AG04450 (cell line): ENCODE data around the gene KCNMB2. TPM values are rescaled to one million over a fixed set of nuclear protein-coding genes. Genes with fewer than 3 reads are reported as not detected.

ENCODE experiments used
- CTCF ChIA-PET: fragments of 300-600, 350-600 bp; formaldehyde crosslinking; extraction: SDS; loops from one replicate; lab custom pipeline; 2022; ENCODE audit warnings: antibody characterized with exemption, inconsistent platforms; lab: Charles Lee
- POLR2A ChIA-PET: fragments of 350-600 bp; formaldehyde crosslinking; extraction: SDS; loops from one replicate; lab custom pipeline; 2021; ENCODE audit warnings: antibody characterized with exemption, inconsistent platforms; lab: Yijun Ruan, JAX
- DNase-seq: peaks from one replicate; pipeline ENCODE4 v3.0.0-alpha.2; 2011; ENCODE audit warnings: low read depth, low spot score
- H3K27ac ChIP-seq: one replicate; pipeline ENCODE4 v1.5.1; 2012; ENCODE audit warnings: low read depth, low read length, control low read depth
- H3K27me3 ChIP-seq: one replicate; pipeline ENCODE4 v1.6.0; 2012; ENCODE audit warnings: low read length; ENCODE audit not compliant: control insufficient read depth, insufficient read depth
- H3K4me3 ChIP-seq: 2 replicates; pipeline ENCODE4 v1.5.1; 2011; ENCODE audit warnings: mild to moderate bottlenecking, low read depth, low read length, control low read depth
- H3K9me3 ChIP-seq: 2 replicates; pipeline ENCODE4 v1.5.1; 2012; ENCODE audit warnings: low read length; ENCODE audit not compliant: control insufficient read depth, insufficient read depth
- polyA plus RNA-seq: library from polyadenylated mRNA; depleted of rRNA; stranded (reverse); fragments of >200 nt; gene quantifications from 2 replicates; pipeline ENCODE4 v1.2.3, GENCODE V29; 2011
- TF ChIP-seq, protein P1 (sequence below): IDR thresholded peaks from 2 replicates; pipeline ENCODE4 v1.5.1; 2011; ENCODE audit warnings: low read depth, low read length, control low read depth, inconsistent platforms

Gene KCNMB2
- polyA plus RNA-seq, 1 experiment: not detected

DNA sequence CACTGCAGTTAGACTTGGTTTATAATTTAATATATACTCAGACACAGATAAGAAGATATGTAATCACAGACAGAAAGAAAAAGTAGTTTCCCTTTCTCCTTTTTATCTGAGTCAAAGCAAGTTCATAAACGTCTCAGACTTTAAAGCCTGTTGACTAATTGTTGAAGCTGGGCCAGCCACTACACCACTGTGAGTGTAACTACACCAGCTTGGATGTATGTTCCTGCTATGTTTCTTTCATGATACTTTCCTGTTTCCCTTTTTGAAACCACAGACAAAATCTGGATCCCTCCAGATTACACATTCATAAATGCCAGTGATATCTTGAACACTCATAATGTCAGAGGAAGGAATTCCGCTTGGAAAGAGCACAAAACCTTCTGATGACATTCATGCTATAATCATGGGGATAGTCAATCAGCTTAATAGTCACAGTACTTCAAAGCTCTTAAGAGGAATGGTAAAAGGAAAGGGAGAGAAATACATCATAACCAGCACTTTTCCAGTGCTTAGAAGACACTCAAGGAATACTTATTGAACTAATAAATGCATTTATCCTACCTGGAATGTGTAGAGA lies 32.0 kb downstream of the KCNMB2 start:
- Histone ChIP-seq H3K27me3 (no peaks in the 10 kb centered on the region), H3K27ac (no peak overlapping the region), H3K9me3 (no peaks in the 10 kb centered on the region), H3K4me3 (no peak overlapping the region)
- ChIA-PET POLR2A (no interaction called here), CTCF (no interaction called here)
- no peak for DNase-seq
- TF ChIP-seq, protein P1, sequence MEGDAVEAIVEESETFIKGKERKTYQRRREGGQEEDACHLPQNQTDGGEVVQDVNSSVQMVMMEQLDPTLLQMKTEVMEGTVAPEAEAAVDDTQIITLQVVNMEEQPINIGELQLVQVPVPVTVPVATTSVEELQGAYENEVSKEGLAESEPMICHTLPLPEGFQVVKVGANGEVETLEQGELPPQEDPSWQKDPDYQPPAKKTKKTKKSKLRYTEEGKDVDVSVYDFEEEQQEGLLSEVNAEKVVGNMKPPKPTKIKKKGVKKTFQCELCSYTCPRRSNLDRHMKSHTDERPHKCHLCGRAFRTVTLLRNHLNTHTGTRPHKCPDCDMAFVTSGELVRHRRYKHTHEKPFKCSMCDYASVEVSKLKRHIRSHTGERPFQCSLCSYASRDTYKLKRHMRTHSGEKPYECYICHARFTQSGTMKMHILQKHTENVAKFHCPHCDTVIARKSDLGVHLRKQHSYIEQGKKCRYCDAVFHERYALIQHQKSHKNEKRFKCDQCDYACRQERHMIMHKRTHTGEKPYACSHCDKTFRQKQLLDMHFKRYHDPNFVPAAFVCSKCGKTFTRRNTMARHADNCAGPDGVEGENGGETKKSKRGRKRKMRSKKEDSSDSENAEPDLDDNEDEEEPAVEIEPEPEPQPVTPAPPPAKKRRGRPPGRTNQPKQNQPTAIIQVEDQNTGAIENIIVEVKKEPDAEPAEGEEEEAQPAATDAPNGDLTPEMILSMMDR: no peak

DNA sequence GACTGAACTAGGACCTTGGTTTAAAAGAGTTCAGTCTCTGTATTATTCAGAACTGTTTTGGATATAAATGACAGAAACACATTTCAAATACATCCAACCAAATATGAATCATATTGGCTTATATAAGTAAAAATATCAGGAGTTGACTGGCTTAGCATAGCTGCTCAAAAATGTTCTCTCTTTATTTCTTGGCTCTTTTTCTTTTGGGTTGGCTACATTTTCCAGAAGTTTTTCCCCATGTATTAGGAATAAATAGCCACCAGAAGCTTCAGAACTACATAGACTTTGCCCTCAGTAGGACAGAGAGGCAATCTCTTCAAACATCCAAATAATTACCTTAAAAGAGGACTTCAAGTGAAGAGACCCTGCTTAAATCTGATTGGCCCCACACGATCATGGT lies 32.7 kb downstream of the KCNMB2 start:
- Histone ChIP-seq H3K27me3 (no peaks in the 10 kb centered on the region), H3K27ac (no peak overlapping the region), H3K9me3 (no peaks in the 10 kb centered on the region), H3K4me3 (no peak overlapping the region)
- CTCF ChIA-PET: no interaction called here
- POLR2A ChIA-PET: no interaction called here
- no peak for DNase-seq
- TF ChIP-seq, protein P1: no peak

DNA sequence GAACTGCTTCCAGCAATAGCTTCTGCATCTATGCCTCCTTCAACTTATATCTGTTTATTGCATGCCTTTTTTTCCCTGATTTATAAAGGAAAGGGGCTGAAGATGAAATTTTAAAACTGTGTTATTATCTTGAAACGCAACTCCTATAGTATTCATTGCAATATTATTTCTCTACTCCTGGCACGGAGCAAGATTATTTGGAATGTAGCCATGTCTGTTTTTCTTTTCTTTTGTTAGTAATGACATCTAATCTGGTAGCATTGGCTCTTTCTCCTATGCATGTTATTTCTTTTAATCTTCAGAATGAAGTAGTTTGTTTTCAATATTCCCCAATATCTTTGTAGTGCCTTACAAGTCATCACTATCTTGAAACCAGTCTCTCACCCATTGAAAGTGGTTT lies 33.6 kb downstream of the KCNMB2 start:
- H3K9me3 ChIP-seq: no peaks in the 10 kb centered on the region
- ChIA-PET POLR2A (no interaction called here), CTCF (no interaction called here)
- H3K4me3 ChIP-seq: no peak overlapping the region
- no peaks in the 10 kb centered on the region for H3K27me3 ChIP-seq
- no peak overlapping the region for H3K27ac ChIP-seq
- TF ChIP-seq, protein P1: no peak
- no peak for DNase-seq

DNA sequence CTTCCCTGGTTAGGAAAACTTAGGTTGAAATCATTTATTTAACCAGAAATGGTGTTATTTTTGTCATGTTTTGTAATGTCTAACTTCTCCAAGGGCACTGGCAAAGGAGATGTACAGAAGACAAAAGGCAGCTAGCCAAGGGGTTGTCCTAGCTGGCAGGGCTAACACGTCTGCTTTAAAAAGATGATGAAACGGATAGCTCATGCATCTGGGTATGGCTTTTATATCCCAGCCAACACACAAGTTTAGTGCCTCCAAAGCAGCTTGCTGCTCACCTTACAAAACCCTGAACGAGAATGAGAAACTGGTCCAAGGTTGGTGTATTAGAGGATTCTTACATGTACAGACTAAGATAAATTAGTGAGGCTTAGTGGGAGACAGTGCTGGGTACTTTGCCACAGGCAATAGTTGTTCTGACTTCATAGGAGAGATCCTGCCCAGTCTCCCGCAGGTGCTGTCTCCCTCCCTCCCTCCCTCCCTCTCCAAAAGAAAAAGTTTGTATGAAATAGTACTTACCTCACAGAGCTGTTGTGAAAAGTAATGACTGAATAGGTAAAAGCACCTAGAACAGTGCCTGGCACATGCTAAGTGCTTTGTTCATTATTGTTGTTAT lies 47.8 kb downstream of the KCNMB2 start:
- Histone ChIP-seq H3K27me3 (no peaks in the 10 kb centered on the region), H3K27ac (no peak overlapping the region), H3K9me3 (no peaks in the 10 kb centered on the region), H3K4me3 (no peak overlapping the region)
- TF ChIP-seq, protein P1: no peak
- CTCF ChIA-PET: no interaction called here
- POLR2A ChIA-PET: no interaction called here
- no peak for DNase-seq

DNA sequence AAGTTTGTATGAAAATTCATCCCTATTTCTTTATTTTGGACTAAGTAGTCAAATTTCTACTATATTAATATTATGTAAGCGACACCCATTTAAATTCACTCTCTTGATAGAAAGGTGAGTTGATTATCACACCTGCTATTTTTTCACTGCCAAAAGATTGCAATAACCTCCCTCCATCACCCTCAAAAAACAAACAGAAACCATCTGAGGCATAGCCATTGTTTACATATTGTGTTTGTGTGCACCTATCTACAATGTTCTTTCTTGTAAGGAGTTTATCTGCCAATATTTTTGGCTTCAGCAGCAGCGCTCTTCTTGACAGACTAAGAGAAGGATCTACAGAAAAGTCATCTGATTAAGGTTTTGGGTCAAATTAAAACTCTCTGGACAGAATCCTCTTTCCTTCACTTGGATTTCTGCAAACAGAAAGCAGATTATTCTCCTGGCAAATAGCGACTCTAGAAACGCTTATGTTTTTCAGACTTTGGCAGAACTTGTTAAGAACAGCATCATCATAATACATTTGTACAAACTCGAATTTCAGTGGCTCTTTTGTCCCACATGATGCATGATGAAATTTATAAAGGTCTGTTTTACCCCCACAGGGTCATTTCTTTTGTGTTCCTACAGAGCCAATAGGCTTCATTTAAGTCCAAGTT lies 48.6 kb downstream of the KCNMB2 start:
- DNase-seq: no peak
- H3K27me3 ChIP-seq: no peaks in the 10 kb centered on the region
- H3K27ac ChIP-seq: no peak overlapping the region
- ChIA-PET POLR2A (no interaction called here), CTCF (no interaction called here)
- no peaks in the 10 kb centered on the region for H3K9me3 ChIP-seq
- TF ChIP-seq, protein P1: no peak
- no peak overlapping the region for H3K4me3 ChIP-seq
